Endothelial cell of umbilical vein (primary cell): ENCODE results near the gene SYK.

Experiments used
- CTCF ChIP-seq, 2 donors: IDR thresholded peaks; 1 replicate in 1 of 2; 2 replicates in 1 of 2; pipeline ENCODE4 v1.5.1; 2011; ENCODE audit warnings: low read length in 2 of 2, mild to moderate bottlenecking in 2 of 2, moderate library complexity in 2 of 2, control low read depth in 1 of 2, inconsistent platforms in 1 of 2, low read depth in 1 of 2; ENCODE audit not compliant: insufficient read depth in 1 of 2; ENCODE audit errors: extremely low read depth in 1 of 2
- EZH2 ChIP-seq: IDR thresholded peaks from 2 replicates; pipeline ENCODE4 v1.6.1; 2012; ENCODE audit warnings: borderline replicate concordance, low read depth, mild to moderate bottlenecking, moderate library complexity, low read length, inconsistent platforms; ENCODE audit not compliant: severe bottlenecking
- FOS ChIP-seq: IDR thresholded peaks from 2 replicates; pipeline ENCODE4 v1.6.1; 2011; ENCODE audit warnings: mild to moderate bottlenecking, low read length, moderate library complexity, borderline replicate concordance; ENCODE audit not compliant: insufficient read depth
- GATA2 ChIP-seq: IDR thresholded peaks from 2 replicates; pipeline ENCODE4 v1.7.0; 2011; ENCODE audit warnings: low read depth, mild to moderate bottlenecking, moderate library complexity, mixed read lengths, low read length; ENCODE audit not compliant: insufficient read length, insufficient read depth
- MAX ChIP-seq: IDR thresholded peaks from 2 replicates; pipeline ENCODE4 v1.6.1; 2011; ENCODE audit not compliant: insufficient read depth, insufficient read length
- MYC ChIP-seq: IDR thresholded peaks from one replicate; pipeline ENCODE4 v1.6.1; 2011; ENCODE audit warnings: mild to moderate bottlenecking, low read depth, low read length
- POLR2A ChIP-seq: IDR thresholded peaks from 2 replicates; pipeline ENCODE4 v1.6.1; 2012; ENCODE audit warnings: low read depth, mild to moderate bottlenecking, control low read depth, low read length
- POLR2AphosphoS5 ChIP-seq: IDR thresholded peaks from 2 replicates; pipeline ENCODE4 v1.6.1; 2012; ENCODE audit warnings: low read depth, mild to moderate bottlenecking, control low read depth, low read length, moderate library complexity; ENCODE audit not compliant: insufficient read depth

GRCh38 chr9:90943341-90943740, 141.7 kb downstream of the SYK start:
- TF ChIP-seq POLR2AphosphoS5 (no peak), EZH2 (no peak), CTCF (IDR thresholded peaks at IDR 0.05; ENCODE audit: extremely low read depth in 1 of 2, insufficient read depth in 1 of 2, low read depth in 1 of 2, low read length in 2 of 2) (no peak), MYC (no peak), POLR2A (no peak), FOS (no peak), MAX (no peak), GATA2 (no peak)
